Fibroblast of mammary gland (primary cell): ENCODE results near the gene PARD3B.
A peak's percentile ranks its signal among the peaks of the same experiment; 100 is the strongest.

Experiments
- DNase-seq: peaks from one replicate; pipeline ENCODE4 v3.0.0-alpha.2; 2010; ENCODE audit warnings: low read depth
- H3K4me3 ChIP-seq: 2 replicates; pipeline ENCODE4 v1.5.1; 2011; ENCODE audit warnings: low read depth, mild to moderate bottlenecking, low read length, moderate library complexity; ENCODE audit not compliant: control insufficient read depth
- CTCF ChIP-seq: conservative IDR thresholded peaks from 2 replicates; pipeline ENCODE4 v1.5.1; 2011; ENCODE audit warnings: low read depth, low read length, inconsistent platforms; ENCODE audit not compliant: control insufficient read depth, insufficient read depth

PARD3B gene

DNA sequence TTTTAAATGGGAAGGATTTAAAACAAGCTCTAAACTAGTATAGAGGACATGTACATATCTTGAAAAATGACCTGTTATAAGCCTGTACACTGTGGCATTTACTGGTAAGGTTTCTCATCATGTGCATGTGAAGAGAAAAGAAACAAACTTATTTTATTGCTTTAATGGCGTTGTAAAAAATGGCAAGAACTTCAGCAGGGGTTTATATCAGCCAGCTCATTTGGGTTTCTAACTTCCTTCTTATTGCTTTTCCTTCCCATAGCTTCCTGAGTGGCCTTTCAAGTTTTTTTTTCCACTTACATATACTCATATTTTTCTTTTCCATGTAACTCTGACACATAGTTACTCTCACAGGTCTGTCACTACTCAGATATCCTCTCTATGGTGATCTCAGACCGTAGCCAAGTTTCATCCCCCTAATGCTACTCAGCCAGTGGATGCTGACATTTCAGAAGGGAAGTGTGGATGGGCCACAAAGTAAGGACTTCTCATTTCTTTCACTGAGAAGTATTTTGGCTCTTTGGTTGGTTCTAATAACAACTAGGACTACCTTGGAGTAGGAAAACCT, 198.2 kb downstream of the PARD3B start:
- DNase-seq = no peak

GRCh38 chr2:204744506-204744905, 199.2 kb downstream of the PARD3B start:
- H3K4me3 ChIP-seq = no peak overlapping the region
- TF ChIP-seq CTCF = no peak
- DNase-seq = no peak

More for the DNA sequence above, 198.2 kb downstream of the PARD3B start:
- TF ChIP-seq CTCF = no peak
- H3K4me3 ChIP-seq = no peak overlapping the region

DNA sequence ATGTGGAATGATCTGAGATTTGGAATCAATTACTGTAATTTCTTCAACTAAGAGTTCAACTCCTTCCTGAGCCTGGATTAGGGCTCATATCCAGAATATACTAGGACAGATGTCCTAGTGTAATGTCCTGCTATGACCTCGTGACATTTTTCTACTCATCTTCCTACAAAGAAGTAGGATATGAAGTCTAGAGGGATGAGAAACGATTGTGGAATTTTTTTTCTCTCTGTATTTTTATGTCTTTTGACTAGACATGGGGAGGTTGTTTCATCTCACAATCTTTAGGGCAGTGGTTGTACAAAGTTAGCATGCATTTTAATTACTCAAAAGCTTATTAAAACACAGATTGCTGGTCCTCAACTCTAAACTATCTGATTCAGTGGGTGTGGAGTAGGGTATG, 203.0 kb downstream of the PARD3B start:
- no peak for TF ChIP-seq CTCF
- H3K4me3 ChIP-seq = no peak overlapping the region
- DNase-seq = no peak

- TF ChIP-seq CTCF = no peak
- DNase-seq = peak; percentile 80
- H3K4me3 ChIP-seq = no peak overlapping the region
Measured at GRCh38 chr2:204749319-204749718, 204.0 kb downstream of the PARD3B start.

DNA sequence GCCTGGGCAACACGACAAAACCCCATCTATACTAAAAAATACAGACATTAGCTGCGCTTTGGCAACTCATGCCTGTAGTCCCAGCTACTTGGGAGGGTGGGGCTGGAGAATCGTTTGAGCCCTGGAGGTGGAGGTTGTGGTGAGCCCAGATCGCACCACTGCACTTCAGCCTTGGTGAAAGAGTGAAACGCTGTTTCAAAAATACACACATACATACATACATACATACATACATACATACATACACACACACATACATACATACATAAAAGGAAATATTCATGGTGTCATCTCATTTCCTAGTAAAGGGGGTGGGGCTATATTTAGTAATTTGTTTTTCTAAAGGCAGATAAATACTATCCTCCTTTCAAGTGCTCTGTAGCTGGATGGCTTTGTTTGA, 205.1 kb downstream of the PARD3B start:
- no peak overlapping the region for H3K4me3 ChIP-seq
- DNase-seq = no peak
- TF ChIP-seq CTCF = no peak

DNA sequence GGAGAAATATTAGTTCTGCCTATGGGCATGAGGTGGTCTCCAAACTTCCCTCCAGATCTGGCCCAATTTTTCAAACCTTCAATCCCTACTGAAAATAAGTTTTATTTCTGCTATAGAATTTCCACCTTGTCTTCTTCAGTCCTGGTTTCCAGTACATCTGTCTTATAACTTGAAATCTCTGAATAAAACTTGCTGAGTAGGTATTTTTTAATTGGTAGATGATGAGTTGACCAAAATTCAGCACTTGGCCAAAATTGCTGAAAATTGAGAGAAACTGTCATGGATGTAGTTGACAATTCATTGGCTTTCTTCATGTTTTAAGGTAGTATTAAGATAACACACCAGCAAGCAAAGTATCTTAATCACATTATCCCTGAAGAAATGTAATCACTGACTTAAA, 206.2 kb downstream of the PARD3B start:
- DNase-seq = no peak
- H3K4me3 ChIP-seq = no peak overlapping the region
- TF ChIP-seq CTCF = no peak

GRCh38 chr2:204753841-204754240, 208.6 kb downstream of the PARD3B start:
- no peak for DNase-seq
- no peak for TF ChIP-seq CTCF
- H3K4me3 ChIP-seq = no peak overlapping the region
